IMR-90 (cell line): Measurements from ENCODE around the gene CTDSP2.

ENCODE experiments used
- BHLHE40 ChIP-seq: fragments of 150-350 bp; IDR thresholded peaks from 2 replicates; pipeline ENCODE4 v1.6.1; 2016; ENCODE audit warnings: mild to moderate bottlenecking, low read depth, low read length
- CEBPB ChIP-seq: IDR thresholded peaks from 2 replicates; pipeline ENCODE4 v1.6.1; 2012; ENCODE audit warnings: low read depth, low read length, improper control_type of control experiment
- CHD1 ChIP-seq: IDR thresholded peaks from 2 replicates; pipeline ENCODE4 v1.6.1; 2012; ENCODE audit warnings: low read depth, low read length, improper control_type of control experiment
- POLR2A ChIP-seq: IDR thresholded peaks from 2 replicates; pipeline ENCODE4 v1.6.1; 2012; ENCODE audit warnings: mild to moderate bottlenecking, low read depth, low read length
- RAD21 ChIP-seq: IDR thresholded peaks from 2 replicates; pipeline ENCODE4 v1.6.1; 2012; ENCODE audit warnings: low read length, improper control_type of control experiment
- RCOR1 ChIP-seq: IDR thresholded peaks from 2 replicates; pipeline ENCODE4 v1.6.1; 2012; ENCODE audit warnings: mild to moderate bottlenecking, low read length, improper control_type of control experiment; ENCODE audit not compliant: insufficient replicate concordance
- SMC3 ChIP-seq: fragments of 150-350 bp; IDR thresholded peaks from 2 replicates; pipeline ENCODE4 v1.6.1; 2016; ENCODE audit warnings: low read depth, mild to moderate bottlenecking, antibody characterized with exemption, low read length, moderate library complexity
- TF ChIP-seq, protein P1 (sequence below): conservative IDR thresholded peaks from 2 replicates; pipeline ENCODE4 v1.5.1; 2012; ENCODE audit warnings: mild to moderate bottlenecking, low read depth, low read length, improper control_type of control experiment
- TF ChIP-seq, protein P2 (sequence below): fragments of 150-350 bp; IDR thresholded peaks from 2 replicates; pipeline ENCODE4 v1.6.1; 2017; ENCODE audit warnings: mild to moderate bottlenecking, antibody characterized with exemption, low read length, low read depth

DNA sequence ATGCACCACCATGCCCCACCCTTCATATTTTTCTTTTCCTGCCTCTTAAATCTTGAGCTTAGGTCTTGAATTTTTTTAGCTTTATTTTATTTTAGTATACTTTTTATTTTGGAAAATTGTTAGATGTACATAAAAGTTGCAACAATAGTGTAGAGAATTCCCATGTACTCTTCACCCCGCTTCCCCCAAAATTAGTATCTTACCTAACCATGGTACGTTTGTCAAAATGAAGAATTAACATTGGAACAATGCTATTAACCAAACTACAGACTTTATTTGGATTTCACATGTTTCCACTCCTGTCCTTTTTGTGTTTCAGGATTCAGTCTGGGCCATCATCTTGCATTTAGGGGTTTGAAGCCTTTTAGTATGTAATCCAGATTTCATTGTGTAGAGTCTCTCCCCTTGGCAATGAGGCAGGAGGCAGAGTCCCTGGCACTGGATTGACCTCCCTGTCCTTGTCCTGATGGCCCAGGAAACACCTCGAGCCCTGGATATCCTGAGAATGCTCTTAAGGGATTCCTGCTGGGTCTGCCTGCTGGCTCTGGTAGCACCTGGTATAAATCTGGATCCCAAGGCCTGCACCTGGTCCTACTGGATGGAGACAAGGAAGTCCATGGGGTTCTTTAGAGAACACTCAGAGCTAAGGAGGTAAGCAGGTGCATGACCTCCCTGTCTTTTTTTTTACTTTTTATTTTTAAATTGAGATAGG lies 19.9 kb upstream of the CTDSP2 start:
- TF ChIP-seq, protein P1, sequence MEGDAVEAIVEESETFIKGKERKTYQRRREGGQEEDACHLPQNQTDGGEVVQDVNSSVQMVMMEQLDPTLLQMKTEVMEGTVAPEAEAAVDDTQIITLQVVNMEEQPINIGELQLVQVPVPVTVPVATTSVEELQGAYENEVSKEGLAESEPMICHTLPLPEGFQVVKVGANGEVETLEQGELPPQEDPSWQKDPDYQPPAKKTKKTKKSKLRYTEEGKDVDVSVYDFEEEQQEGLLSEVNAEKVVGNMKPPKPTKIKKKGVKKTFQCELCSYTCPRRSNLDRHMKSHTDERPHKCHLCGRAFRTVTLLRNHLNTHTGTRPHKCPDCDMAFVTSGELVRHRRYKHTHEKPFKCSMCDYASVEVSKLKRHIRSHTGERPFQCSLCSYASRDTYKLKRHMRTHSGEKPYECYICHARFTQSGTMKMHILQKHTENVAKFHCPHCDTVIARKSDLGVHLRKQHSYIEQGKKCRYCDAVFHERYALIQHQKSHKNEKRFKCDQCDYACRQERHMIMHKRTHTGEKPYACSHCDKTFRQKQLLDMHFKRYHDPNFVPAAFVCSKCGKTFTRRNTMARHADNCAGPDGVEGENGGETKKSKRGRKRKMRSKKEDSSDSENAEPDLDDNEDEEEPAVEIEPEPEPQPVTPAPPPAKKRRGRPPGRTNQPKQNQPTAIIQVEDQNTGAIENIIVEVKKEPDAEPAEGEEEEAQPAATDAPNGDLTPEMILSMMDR = no peak
- TF ChIP-seq CHD1 (no peak), BHLHE40 (no peak), RAD21 (no peak), RCOR1 (no peak), POLR2A (no peak), CEBPB (no peak), SMC3 (no peak)
- TF ChIP-seq, protein P2, sequence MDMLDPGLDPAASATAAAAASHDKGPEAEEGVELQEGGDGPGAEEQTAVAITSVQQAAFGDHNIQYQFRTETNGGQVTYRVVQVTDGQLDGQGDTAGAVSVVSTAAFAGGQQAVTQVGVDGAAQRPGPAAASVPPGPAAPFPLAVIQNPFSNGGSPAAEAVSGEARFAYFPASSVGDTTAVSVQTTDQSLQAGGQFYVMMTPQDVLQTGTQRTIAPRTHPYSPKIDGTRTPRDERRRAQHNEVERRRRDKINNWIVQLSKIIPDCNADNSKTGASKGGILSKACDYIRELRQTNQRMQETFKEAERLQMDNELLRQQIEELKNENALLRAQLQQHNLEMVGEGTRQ = no peak
